ENCODE measurements around the gene SNAPC4.
"Not testable (repeated sequence)": the region's sequence is repeated elsewhere in the genome, so short reads cannot be mapped to it uniquely, and the experiment has no call there.

SNAPC4 gene

GRCh38 chr9:136407911-136408310 is 7.9 kb upstream of the SNAPC4 start:
- no peak for DNase-seq (ENCODE audit: low spot score)

GRCh38 chr9:136407061-136407460 is 7.1 kb upstream of the SNAPC4 start:
- DNase-seq (ENCODE audit: low spot score): not testable (repeated sequence)

GRCh38 chr9:136405904-136406303 is 5.9 kb upstream of the SNAPC4 start:
- DNase-seq (ENCODE audit: low spot score): not testable (repeated sequence)

GRCh38 chr9:136405481-136405880 is 5.5 kb upstream of the SNAPC4 start:
- DNase-seq (ENCODE audit: low spot score): no peak

GRCh38 chr9:136404801-136405136 is 4.8 kb upstream of the SNAPC4 start:
- no peak for DNase-seq (ENCODE audit: low spot score)

GRCh38 chr9:136403915-136404800 is 4.2 kb upstream of the SNAPC4 start:
- DNase-seq (ENCODE audit: low spot score): no peak

GRCh38 chr9:136403538-136403914 is 3.6 kb upstream of the SNAPC4 start:
- DNase-seq (ENCODE audit: low spot score): no peak

GRCh38 chr9:136402067-136402466 is 2.1 kb upstream of the SNAPC4 start:
- no peak for DNase-seq (ENCODE audit: low spot score)

- DNase-seq (ENCODE audit: low spot score): no peak
Measured at GRCh38 chr9:136401173-136401922, 1.4 kb upstream of the SNAPC4 start.

- no peak for DNase-seq (ENCODE audit: low spot score)
Measured at GRCh38 chr9:136399176-136400037, 563 bp downstream of the SNAPC4 start.

GRCh38 chr9:136398286-136398685 is 1.7 kb downstream of the SNAPC4 start:
- DNase-seq (ENCODE audit: low spot score): no peak

GRCh38 chr9:136397643-136398042 is 2.3 kb downstream of the SNAPC4 start:
- no peak for DNase-seq (ENCODE audit: low spot score)

GRCh38 chr9:136396219-136396515 is 3.8 kb downstream of the SNAPC4 start:
- no peak for DNase-seq (ENCODE audit: low spot score)

- no peak for DNase-seq (ENCODE audit: low spot score)
Measured at GRCh38 chr9:136395345-136396218, 4.4 kb downstream of the SNAPC4 start.

- no peak for DNase-seq (ENCODE audit: low spot score)
Measured at GRCh38 chr9:136395020-136395340, 5.0 kb downstream of the SNAPC4 start.

- no peak for DNase-seq (ENCODE audit: low spot score)
Measured at GRCh38 chr9:136394312-136395019, 5.5 kb downstream of the SNAPC4 start.

GRCh38 chr9:136393531-136393930 is 6.4 kb downstream of the SNAPC4 start:
- DNase-seq (ENCODE audit: low spot score): no peak

GRCh38 chr9:136392538-136393449 is 7.2 kb downstream of the SNAPC4 start:
- DNase-seq (ENCODE audit: low spot score): no peak

GRCh38 chr9:136391737-136392537 is 8.0 kb downstream of the SNAPC4 start:
- DNase-seq (ENCODE audit: low spot score): no peak

Data from cerebellar cortex (tissue), 1 donor.